Measurements from ENCODE around the gene LIPC.

DNA sequence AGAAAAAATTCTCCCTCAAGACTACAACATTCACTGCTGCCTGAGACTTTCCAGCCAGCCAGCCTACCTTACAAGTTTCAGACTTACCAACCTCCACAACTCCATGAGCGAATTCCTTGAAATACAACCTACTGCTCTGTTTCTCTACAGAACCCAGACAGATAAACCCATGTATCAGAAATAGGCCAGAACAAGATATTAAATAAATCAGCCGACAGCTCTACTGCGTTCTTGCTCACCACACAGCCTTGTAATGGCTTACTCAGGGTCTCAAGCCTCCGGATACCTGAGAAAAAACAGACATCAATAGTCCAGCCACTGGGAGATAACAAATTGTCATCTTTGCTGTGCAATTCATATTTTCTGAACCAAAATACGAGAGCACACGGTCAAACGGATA lies 43.6 kb upstream of the LIPC start:
- TF ChIP-seq, protein P1, sequence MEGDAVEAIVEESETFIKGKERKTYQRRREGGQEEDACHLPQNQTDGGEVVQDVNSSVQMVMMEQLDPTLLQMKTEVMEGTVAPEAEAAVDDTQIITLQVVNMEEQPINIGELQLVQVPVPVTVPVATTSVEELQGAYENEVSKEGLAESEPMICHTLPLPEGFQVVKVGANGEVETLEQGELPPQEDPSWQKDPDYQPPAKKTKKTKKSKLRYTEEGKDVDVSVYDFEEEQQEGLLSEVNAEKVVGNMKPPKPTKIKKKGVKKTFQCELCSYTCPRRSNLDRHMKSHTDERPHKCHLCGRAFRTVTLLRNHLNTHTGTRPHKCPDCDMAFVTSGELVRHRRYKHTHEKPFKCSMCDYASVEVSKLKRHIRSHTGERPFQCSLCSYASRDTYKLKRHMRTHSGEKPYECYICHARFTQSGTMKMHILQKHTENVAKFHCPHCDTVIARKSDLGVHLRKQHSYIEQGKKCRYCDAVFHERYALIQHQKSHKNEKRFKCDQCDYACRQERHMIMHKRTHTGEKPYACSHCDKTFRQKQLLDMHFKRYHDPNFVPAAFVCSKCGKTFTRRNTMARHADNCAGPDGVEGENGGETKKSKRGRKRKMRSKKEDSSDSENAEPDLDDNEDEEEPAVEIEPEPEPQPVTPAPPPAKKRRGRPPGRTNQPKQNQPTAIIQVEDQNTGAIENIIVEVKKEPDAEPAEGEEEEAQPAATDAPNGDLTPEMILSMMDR (optimal IDR thresholded peaks at IDR 0.05 in 1 of 3, IDR thresholded peaks at IDR 0.05 in 1 of 3, conservative IDR thresholded peaks at IDR 0.05 in 1 of 3; ENCODE audit: extremely low read depth in 1 of 3, insufficient read depth in 2 of 3, low read length in 3 of 3): no peak
- TF ChIP-seq EZH2 (IDR thresholded peaks at IDR 0.05; ENCODE audit: low read length): no peak
